ENCODE measurements around the gene PSEN2.

- TF ChIP-seq CTCF (optimal IDR thresholded peaks at IDR 0.05 in 1 of 3, IDR thresholded peaks at IDR 0.05 in 1 of 3, conservative IDR thresholded peaks at IDR 0.05 in 1 of 3; ENCODE audit: extremely low read depth in 1 of 3, insufficient read depth in 2 of 3, low read length in 3 of 3) (no peak), EZH2 (IDR thresholded peaks at IDR 0.05; ENCODE audit: low read length) (no peak)
Observed at GRCh38 chr1:226943927-226944326, 73.5 kb downstream of the PSEN2 start.
